ENCODE results near the gene TMC2.

DNA sequence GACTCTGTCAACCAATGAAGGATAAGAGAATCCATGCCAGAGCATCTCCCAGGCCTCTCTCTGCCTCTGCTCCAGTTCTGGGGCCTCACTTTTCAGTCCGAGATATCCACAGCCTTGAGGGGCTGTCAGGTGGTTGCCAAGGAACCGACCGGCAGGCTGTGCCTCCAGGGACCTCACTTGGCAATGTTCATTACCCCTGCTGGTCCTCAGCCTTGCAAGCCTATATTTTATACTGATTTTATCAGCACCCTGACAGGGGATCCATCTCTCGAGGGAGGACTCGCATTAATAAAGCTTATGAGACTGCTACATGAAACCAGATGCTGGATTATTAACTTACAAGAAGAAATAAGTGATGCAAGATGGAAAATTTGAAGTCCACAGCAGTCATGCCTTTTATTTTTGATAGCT, 39.9 kb downstream of the TMC2 start:
- no peak for TF ChIP-seq CTCF (IDR thresholded peaks at IDR 0.05)
- TF ChIP-seq POLR2A (IDR thresholded peaks at IDR 0.05), result no peak
